Aorta (tissue), 5 donors: ENCODE data around the gene GLB1L. TPM values are rescaled to one million over a fixed set of nuclear protein-coding genes. Genes with fewer than 3 reads are reported as not detected.

Experiments used
- ATAC-seq: fragments of 200-7000 bp; cut with Tn5 transposase; one replicate; pipeline ENCODE4 v1.9.1; 2022; ENCODE audit warnings: moderate library complexity; ENCODE audit not compliant: low FRiP score
- DNase-seq, 2 donors: peaks; one replicate each; pipeline ENCODE4 v3.0.0-alpha.2; 2020
- H3K27ac ChIP-seq, 2 donors: one replicate each; pipeline ENCODE4 v1.5.1; 2013; ENCODE audit warnings: low read length in 2 of 2, mild to moderate bottlenecking in 2 of 2, moderate library complexity in 2 of 2, control low read depth in 1 of 2, inconsistent platforms in 1 of 2, low read depth in 1 of 2
- H3K27me3 ChIP-seq, 2 donors: one replicate each; pipeline ENCODE4 v1.6.1; 2013; ENCODE audit warnings: control low read depth in 1 of 2, low read length in 1 of 2, mild to moderate bottlenecking in 1 of 2, moderate library complexity in 1 of 2; ENCODE audit not compliant: insufficient read depth in 2 of 2, control insufficient read depth in 1 of 2
- H3K36me3 ChIP-seq, 2 donors: one replicate each; pipeline ENCODE4 v1.6.1; 2013; ENCODE audit warnings: control low read depth in 1 of 2, low read length in 1 of 2, mild to moderate bottlenecking in 1 of 2; ENCODE audit not compliant: insufficient read depth in 2 of 2, control insufficient read depth in 1 of 2
- H3K4me1 ChIP-seq, 2 donors: one replicate each; pipeline ENCODE4 v1.6.1; 2013; ENCODE audit warnings: low read length in 2 of 2, control low read depth in 1 of 2, mild to moderate bottlenecking in 1 of 2, moderate library complexity in 1 of 2; ENCODE audit not compliant: insufficient read depth in 2 of 2, control insufficient read depth in 1 of 2
- H3K4me3 ChIP-seq, 2 donors: one replicate each; pipeline ENCODE4 v1.5.1; 2013; ENCODE audit warnings: low read length in 2 of 2, control low read depth in 1 of 2, mild to moderate bottlenecking in 1 of 2
- H3K9me3 ChIP-seq: one replicate; pipeline ENCODE4 v1.6.1; 2013; ENCODE audit warnings: mild to moderate bottlenecking, low read length; ENCODE audit not compliant: control insufficient read depth
- whole genome bisulfite sequencing, 2 donors: extraction: QIAGEN DNeasy Blood & Tissue Kit; methylation state at CpG; one replicate each; pipeline ENCODE4 v1.1.7; 2013; 5-methylcytosine and 5-hydroxymethylcytosine counted together
- intact Hi-C, 2 donors: fragments of 100-400 bp; cut with DNase I; formaldehyde crosslinking; loops; one replicate each; pipeline versions ENCODE4 v1.14.2 to v1.15.0; 2022
- polyA plus RNA-seq, 2 donors: library from polyadenylated mRNA; stranded (reverse); fragments of 200-250 nt; gene quantifications; one replicate each; pipeline ENCODE4 v1.2.3, GENCODE V29; 2013
- total RNA-seq, 2 donors: library from RNA; stranded (reverse); fragmentation: NEBNext Ultra II Directional; extraction: Animal tissue kit (Norgen Biotek cat#: 25700); gene quantifications; one replicate each; pipeline ENCODE4 v1.2.1, GENCODE V29; 2021
- donor health status: healthy with polysubstance abuse.
- donor health status: Bipolar disorder and iron deficiency.
- donor health status: DM: no; HTN: no; CAD: no.
- donor health status: DM: no; HTN: no; CAD: no.
- donor health status: DM: yes; HTN: yes; CAD: no.

GLB1L gene
- total and polyA plus RNA-seq, 4 donors, result 2.7 to 7.1 (median 3.3) TPM

DNA sequence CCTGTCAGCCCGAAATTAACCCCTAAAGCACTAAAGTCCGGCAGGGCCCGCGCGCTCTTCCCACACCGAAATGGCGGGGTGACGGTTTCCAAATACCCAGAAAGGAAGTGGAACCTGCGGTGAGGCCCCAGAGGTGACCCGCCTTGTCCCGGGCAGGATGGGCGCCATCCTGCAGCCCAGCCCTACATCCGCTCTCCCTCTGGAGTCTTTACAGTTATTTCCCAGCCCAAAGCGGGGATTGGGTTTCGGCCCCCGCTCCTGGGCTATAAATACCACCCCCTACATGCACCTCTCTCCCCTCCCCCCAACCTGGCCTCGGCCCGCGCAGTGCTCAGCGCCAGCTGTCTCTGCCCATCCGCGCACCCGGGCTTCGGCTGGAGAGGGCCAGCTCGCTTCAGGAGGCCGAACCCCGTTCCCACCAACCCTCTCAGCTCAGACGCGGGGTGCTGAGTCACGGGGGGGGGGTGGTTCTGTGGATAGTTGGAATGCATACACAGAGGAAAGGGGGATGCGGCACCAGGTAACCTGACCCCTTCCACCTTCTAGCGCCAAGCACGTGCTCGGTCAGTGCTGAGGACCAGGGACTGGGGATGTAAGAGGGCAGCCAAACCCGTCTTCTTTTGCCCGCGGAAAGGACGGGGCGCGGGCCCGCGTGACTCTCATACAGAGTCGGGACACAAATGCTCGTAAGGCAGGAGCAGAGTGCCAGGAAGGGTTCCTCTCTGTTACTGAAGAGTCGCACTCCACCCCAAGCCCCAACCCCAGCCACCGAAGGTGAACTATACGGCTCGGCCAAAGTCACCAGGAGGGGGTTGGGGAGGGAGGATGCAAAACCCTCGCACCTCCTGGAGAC lies 7.9 kb upstream of the GLB1L start, which contains the start of gene TUBA4B:
TSS of gene TUBA4B (plus strand) at position 344 of the 853 bp plus-strand sequence. CDS start at position 509, 165 bp downstream.
- 10 to 11% methylated on average over 46 to 49 of the region's 49 CpGs for WGBS, 2 donors

DNA sequence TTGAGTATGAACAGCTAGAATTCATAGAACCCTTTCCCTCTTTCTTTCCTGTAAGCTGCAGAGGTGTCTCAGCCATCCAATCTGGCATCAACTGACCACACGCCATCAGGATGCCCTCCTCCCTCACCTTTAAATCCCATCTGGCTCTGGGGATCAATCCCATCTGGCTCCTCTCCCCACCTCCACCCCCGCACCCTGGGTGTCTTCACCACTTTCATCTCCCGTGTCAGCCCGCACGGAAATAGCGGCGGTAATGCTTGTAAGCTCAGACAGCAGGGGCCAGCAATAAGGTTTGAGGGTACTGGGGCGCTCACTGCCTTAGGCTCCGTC lies 7.3 kb upstream of the GLB1L start:
- ATAC-seq (no peak), DNase-seq (no peak)
- no peaks in the 10 kb centered on the region for H3K4me1 ChIP-seq
- WGBS, 2 donors, result 56 to 62% methylated on average over 9 of the region's 9 CpGs
- no peaks in the 10 kb centered on the region for H3K9me3 ChIP-seq
- H3K27me3 ChIP-seq, result no peaks in the 10 kb centered on the region
- no peaks in the 10 kb centered on the region for H3K36me3 ChIP-seq
- peak overlapping the region in 1 of 2 donors; percentile 75 for H3K4me3 ChIP-seq
- H3K27ac ChIP-seq, result peak overlapping the region in 1 of 2 donors; percentile 25
- intact Hi-C loops, result loop anchor here in 1 of 2 donors (2.0 kb wide), 3 partner anchors 26 to 42 kb away; partner anchors contain the start of genes ABCB6 and DNAJB2

More for the DNA sequence above, 7.9 kb upstream of the GLB1L start, which contains the start of gene TUBA4B:
- DNase-seq (peak; percentile 64 to 86), ATAC-seq (peak; percentile 47)
- intact Hi-C loops, result loop anchor here in 1 of 2 donors (2.0 kb wide), 3 partner anchors 26 to 42 kb away; partner anchors contain the start of genes ABCB6 and DNAJB2
- H3K4me3 ChIP-seq, result peak within 1 kb of the TSS; percentile 75 to 76
- H3K27ac ChIP-seq, result peak within 1 kb of the TSS; percentile 8 to 76
- H3K36me3 ChIP-seq, result no peaks in the 10 kb centered on the region
- H3K9me3 ChIP-seq, result no peaks in the 10 kb centered on the region
- H3K4me1 ChIP-seq, result no peaks in the 10 kb centered on the region
- H3K27me3 ChIP-seq, result no peaks in the 10 kb centered on the region

DNA sequence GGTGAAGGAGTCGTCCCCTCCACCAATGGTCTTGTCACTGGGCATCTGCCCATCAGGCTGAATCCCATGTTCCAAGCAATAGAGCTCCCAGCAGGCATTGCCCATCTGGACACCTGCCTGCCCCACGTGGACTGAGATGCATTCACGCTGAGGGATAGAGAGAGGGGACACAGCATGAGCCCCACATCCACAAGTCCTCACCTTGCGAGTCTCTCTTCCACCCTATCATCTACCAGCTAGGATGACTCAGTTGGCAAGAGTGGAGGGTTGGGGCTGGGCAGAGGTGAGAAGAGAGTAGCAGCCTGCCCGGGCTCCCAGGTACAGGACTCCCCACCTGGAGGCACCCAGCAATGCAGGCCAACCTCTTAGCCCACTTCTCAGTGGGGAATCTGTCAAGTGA lies 6.8 kb upstream of the GLB1L start:
- Histone ChIP-seq H3K27ac (peak overlapping the region in 1 of 2 donors; percentile 62), H3K36me3 (no peaks in the 10 kb centered on the region), H3K27me3 (no peaks in the 10 kb centered on the region), H3K4me1 (no peaks in the 10 kb centered on the region), H3K9me3 (no peaks in the 10 kb centered on the region), H3K4me3 (peak overlapping the region in 1 of 2 donors; percentile 75)
- intact Hi-C loops, result loop anchor here in 1 of 2 donors (2.0 kb wide), 3 partner anchors 27 to 43 kb away; partner anchors contain the start of genes ABCB6 and DNAJB2
- 51 to 66% methylated on average over 5 of the region's 5 CpGs for WGBS, 2 donors
- DNase-seq, result no peak
- no peak for ATAC-seq

DNA sequence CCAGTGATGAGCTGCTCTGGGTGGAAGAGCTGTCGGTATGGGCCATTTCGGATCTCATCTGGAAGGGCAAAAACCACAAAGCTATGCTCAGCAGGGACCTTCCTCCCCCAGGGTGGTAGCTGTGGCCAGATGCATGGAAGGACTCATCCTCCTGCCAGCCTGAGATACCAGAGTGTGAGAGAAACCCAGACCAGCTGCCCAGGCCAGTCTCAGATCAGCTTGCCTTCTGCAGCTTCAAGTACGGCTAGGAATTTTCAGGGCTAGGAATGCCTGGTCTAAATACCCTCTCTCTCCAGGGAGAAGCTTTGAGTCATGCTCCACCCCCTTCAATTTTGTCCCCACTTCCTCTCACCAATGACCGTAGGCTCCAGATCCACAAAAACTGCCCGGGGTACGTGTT lies 6.4 kb upstream of the GLB1L start:
- no peak for DNase-seq
- Histone ChIP-seq H3K4me1 (no peaks in the 10 kb centered on the region), H3K9me3 (no peaks in the 10 kb centered on the region), H3K4me3 (no peak overlapping the region), H3K36me3 (no peaks in the 10 kb centered on the region), H3K27me3 (no peaks in the 10 kb centered on the region), H3K27ac (peak overlapping the region in 1 of 2 donors; percentile 62)
- intact Hi-C loops, result loop anchor here in 1 of 2 donors (2.0 kb wide), 3 partner anchors 27 to 43 kb away; partner anchors contain the start of genes ABCB6 and DNAJB2
- WGBS, 2 donors, result 38 to 50% methylated on average over 6 of the region's 6 CpGs
- no peak for ATAC-seq

DNA sequence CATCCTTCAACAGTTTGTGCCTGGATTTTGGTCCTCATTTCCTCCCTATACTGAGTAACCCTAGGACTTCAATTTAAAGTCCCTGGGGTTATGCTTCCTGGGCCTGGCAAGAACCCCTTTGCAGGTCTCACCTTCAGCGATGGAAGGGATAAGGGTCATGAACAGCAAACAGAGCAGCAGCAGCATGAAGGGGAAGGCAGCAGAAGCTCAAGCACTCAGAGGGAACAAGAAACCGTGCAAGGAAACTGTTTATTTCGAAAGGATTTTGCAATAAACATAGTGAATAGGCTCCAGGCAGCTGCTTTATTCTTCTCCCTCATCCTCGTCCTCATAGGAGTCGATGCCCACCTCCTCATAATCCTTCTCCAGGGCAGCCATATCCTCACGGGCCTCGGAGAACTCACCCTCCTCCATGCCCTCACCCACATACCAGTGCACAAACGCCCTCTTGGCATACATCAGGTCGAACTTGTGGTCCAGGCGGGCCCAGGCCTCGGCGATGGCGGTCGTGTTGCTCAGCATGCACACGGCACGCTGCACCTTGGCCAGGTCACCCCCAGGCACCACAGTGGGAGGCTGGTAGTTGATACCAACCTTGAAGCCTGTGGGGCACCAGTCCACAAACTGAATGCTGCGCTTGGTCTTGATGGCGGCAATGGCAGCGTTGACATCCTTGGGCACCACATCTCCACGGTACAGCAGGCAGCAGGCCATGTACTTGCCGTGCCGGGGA lies 5.0 kb upstream of the GLB1L start:
- no peak overlapping the region for H3K4me3 ChIP-seq
- no peaks in the 10 kb centered on the region for H3K27me3 ChIP-seq
- no peaks in the 10 kb centered on the region for H3K4me1 ChIP-seq
- ATAC-seq (no peak), DNase-seq (no peak)
- no peaks in the 10 kb centered on the region for H3K9me3 ChIP-seq
- no peaks in the 10 kb centered on the region for H3K36me3 ChIP-seq
- H3K27ac ChIP-seq, result peak overlapping the region in 1 of 2 donors; percentile 89
- intact Hi-C loops, result no loop called here
- 75 to 77% methylated on average over 22 of the region's 22 CpGs for whole genome bisulfite sequencing, 2 donors

DNA sequence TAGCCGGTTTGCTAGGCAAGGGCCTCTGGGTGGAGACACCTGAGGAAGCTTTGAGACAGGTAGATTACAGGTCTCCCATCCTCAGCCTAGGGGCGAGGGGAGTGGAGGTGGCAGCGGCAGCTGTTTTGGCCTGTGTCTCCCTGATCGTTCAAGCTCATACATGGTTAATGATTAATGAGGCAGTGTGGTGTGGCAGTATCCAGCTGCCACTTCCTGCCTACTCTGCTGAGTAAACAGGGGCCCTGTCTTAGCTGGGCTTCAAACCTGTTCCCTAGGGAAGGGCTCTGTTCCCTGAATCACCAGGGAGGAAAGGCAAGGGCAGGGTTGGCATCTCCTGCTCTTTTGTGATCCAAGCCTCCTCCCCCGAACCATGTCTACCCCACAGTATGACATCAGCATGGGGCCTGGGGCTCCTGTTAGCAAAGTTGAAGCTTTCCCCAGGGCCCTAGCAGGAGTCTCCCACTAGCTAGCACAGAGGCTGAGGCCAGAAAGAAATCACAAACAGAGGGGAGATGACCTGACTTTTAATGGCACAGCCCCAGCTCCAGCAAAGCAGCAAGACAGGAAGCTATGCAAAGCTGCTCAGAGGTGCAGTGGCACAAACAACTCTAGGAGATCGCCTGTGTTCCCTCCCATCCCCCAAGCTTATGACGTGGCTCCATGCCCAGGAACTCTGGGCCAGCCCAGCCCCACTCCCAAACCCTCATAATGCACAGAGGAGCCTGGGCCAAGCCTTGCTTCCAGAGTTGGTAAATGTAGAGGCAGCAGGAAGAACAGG lies 4.1 kb upstream of the GLB1L start:
- no peak overlapping the region for H3K4me3 ChIP-seq
- no peaks in the 10 kb centered on the region for H3K36me3 ChIP-seq
- intact Hi-C loops, result loop anchor here in 1 of 2 donors (5.0 kb wide), 1 partner anchor 43 kb away; no protein-coding TSS in a partner anchor
- H3K4me1 ChIP-seq, result no peaks in the 10 kb centered on the region
- ATAC-seq, result peak; percentile 47
- H3K27me3 ChIP-seq, result no peaks in the 10 kb centered on the region
- H3K9me3 ChIP-seq, result no peaks in the 10 kb centered on the region
- DNase-seq, result peak; percentile 87 to 89
- H3K27ac ChIP-seq, result peak overlapping the region; percentile 67 to 89
- 2% methylated on average over 7 of the region's 7 CpGs for WGBS, 2 donors

DNA sequence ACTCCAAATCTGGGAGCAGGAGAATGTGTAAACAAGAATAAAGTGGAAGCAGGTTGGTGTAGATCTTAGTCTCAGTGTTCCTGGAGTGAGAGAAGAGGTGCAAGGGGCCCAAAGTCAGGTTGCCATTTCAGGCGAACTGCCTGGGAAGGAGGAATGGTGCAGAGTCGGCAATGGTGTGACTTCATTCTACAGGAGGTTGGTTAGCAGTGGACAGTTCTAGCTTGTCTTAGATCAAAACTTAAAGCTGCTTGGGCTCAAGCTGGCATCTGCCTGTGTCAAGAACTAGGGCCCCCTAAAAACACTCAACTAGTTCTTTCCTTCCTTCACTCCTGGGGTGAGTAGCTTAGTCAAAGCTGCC lies 3.6 kb upstream of the GLB1L start:
- DNase-seq (no peak), ATAC-seq (no peak)
- intact Hi-C loops, result loop anchor here in 1 of 2 donors (5.0 kb wide), 1 partner anchor 43 kb away; no protein-coding TSS in a partner anchor
- Histone ChIP-seq H3K27me3 (no peaks in the 10 kb centered on the region), H3K4me1 (no peaks in the 10 kb centered on the region), H3K36me3 (no peaks in the 10 kb centered on the region), H3K4me3 (no peak overlapping the region), H3K9me3 (no peaks in the 10 kb centered on the region), H3K27ac (peak overlapping the region; percentile 67 to 89)
- 37 to 44% methylated on average over 2 of the region's 2 CpGs for WGBS, 2 donors
